Uterus (tissue), 4 donors: ENCODE results near the gene ZNF438. TPM values are rescaled to one million over a fixed set of nuclear protein-coding genes. Genes with fewer than 3 reads are reported as not detected.

Experiments used
- DNase-seq, 2 donors: peaks; one replicate each; pipeline ENCODE4 v3.0.0-alpha.2; 2019 to 2020
- H3K27ac ChIP-seq, 2 donors: fragments of 200-600 bp; sonication (generic); 1 replicate in 1 of 2; 2 replicates in 1 of 2; pipeline ENCODE4 v1.5.1; 2016 to 2018
- H3K27me3 ChIP-seq, 2 donors: fragments of 200-600 bp; sonication (generic); one replicate each; pipeline ENCODE4 v1.5.1; 2018 to 2019; ENCODE audit warnings: control low read depth in 1 of 2
- H3K36me3 ChIP-seq, 2 donors: fragments of 200-600 bp; sonication (generic); one replicate each; pipeline ENCODE4 v1.5.1; 2019; ENCODE audit warnings: control low read depth in 1 of 2
- H3K4me1 ChIP-seq, 2 donors: fragments of 200-600 bp; sonication (generic); one replicate each; pipeline ENCODE4 v1.5.1; 2018 to 2019; ENCODE audit warnings: control low read depth in 1 of 2
- H3K4me3 ChIP-seq, 2 donors: fragments of 200-600 bp; sonication (generic); 1 replicate in 1 of 2; 2 replicates in 1 of 2; pipeline ENCODE4 v1.5.1; 2018 to 2019; ENCODE audit warnings: mild to moderate bottlenecking in 1 of 2
- H3K9me3 ChIP-seq, 2 donors: fragments of 200-600 bp; sonication (generic); one replicate each; pipeline ENCODE4 v1.5.1; 2019; ENCODE audit warnings: control low read depth in 1 of 2
- CTCF ChIP-seq, 4 experiments: fragments of 200-600 bp in 2 of 4; fragments of 450-650 bp in 2 of 4; sonication (generic) in 2 of 4; IDR thresholded peaks; one replicate each; pipeline ENCODE4 v1.5.1; 2016 to 2019; ENCODE audit warnings: antibody characterized with exemption in 4 of 4, mild to moderate bottlenecking in 2 of 4, moderate library complexity in 1 of 4
- POLR2A ChIP-seq, 2 donors: fragments of 450-650 bp; IDR thresholded peaks; one replicate each; pipeline ENCODE4 v1.6.1; 2016; ENCODE audit warnings: antibody characterized with exemption in 2 of 2, mild to moderate bottlenecking in 1 of 2, moderate library complexity in 1 of 2
- intact Hi-C: fragments of 100-400 bp; cut with DNase I; formaldehyde crosslinking; loops from one replicate; pipeline ENCODE4 v1.15.1; 2023; ENCODE audit warnings: low total_unique reads
- total RNA-seq, 4 donors: library from RNA; depleted of rRNA in 3 of 4; stranded (reverse); fragments of >200 nt in 3 of 4; gene quantifications; one replicate each; pipeline versions ENCODE4 v1.1.0 to v1.2.4, GENCODE V29; 2014 to 2023
- donor health status: DM: yes; HTN: yes; CAD: no.

The ZNF438 gene
- total RNA-seq, 4 donors from 2014 or later = 5.8 to 24.6 (median 18.4) TPM

DNA sequence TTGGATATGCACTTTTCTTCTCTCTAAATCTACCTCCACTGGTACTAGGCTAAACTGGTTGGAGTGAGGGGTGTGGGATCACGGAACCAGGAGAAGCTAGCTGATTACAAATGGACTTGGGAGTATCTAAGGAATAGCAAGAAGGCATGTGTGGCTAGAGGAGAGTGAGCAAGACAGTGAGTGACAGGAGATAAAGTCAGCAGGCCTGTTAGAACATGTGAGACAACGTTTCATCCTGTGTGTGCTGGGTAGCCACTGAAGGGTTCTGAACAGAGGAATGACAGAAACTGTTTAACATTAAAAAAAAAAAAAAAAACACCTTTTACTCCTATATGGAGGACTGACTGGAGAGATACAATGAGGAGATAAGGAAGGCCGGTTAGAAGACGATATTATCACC, 51.7 kb downstream of the ZNF438 start:
- intact Hi-C loops = no loop called here
- H3K27me3 ChIP-seq = no peaks in the 10 kb centered on the region
- no peaks in the 10 kb centered on the region for H3K9me3 ChIP-seq
- DNase-seq = no peak
- H3K36me3 ChIP-seq = no peaks in the 10 kb centered on the region
- no peak overlapping the region for H3K4me3 ChIP-seq
- no peaks in the 10 kb centered on the region for H3K4me1 ChIP-seq
- peak overlapping the region; percentile 1 to 62 for H3K27ac ChIP-seq
- TF ChIP-seq POLR2A (IDR thresholded peaks at IDR 0.05) (no peak), CTCF (IDR thresholded peaks at IDR 0.05) (no peak)

GRCh38 chr10:30978843-30979242, 52.8 kb downstream of the ZNF438 start:
- intact Hi-C loops = no loop called here
- no peak for TF ChIP-seq CTCF (IDR thresholded peaks at IDR 0.05)
- no peak for TF ChIP-seq POLR2A (IDR thresholded peaks at IDR 0.05)
- Histone ChIP-seq H3K9me3 (no peaks in the 10 kb centered on the region), H3K27ac (no peak overlapping the region), H3K36me3 (no peaks in the 10 kb centered on the region), H3K4me3 (no peak overlapping the region), H3K4me1 (no peaks in the 10 kb centered on the region), H3K27me3 (no peaks in the 10 kb centered on the region)
- no peak for DNase-seq

- Histone ChIP-seq H3K9me3 (no peaks in the 10 kb centered on the region), H3K27ac (no peak overlapping the region), H3K4me1 (no peaks in the 10 kb centered on the region), H3K4me3 (no peak overlapping the region), H3K27me3 (no peaks in the 10 kb centered on the region), H3K36me3 (no peaks in the 10 kb centered on the region)
- intact Hi-C loops = no loop called here
- DNase-seq = no peak
- TF ChIP-seq CTCF (IDR thresholded peaks at IDR 0.05) (no peak), POLR2A (IDR thresholded peaks at IDR 0.05) (no peak)
Observed at GRCh38 chr10:30977385-30977784, 54.3 kb downstream of the ZNF438 start.

DNA sequence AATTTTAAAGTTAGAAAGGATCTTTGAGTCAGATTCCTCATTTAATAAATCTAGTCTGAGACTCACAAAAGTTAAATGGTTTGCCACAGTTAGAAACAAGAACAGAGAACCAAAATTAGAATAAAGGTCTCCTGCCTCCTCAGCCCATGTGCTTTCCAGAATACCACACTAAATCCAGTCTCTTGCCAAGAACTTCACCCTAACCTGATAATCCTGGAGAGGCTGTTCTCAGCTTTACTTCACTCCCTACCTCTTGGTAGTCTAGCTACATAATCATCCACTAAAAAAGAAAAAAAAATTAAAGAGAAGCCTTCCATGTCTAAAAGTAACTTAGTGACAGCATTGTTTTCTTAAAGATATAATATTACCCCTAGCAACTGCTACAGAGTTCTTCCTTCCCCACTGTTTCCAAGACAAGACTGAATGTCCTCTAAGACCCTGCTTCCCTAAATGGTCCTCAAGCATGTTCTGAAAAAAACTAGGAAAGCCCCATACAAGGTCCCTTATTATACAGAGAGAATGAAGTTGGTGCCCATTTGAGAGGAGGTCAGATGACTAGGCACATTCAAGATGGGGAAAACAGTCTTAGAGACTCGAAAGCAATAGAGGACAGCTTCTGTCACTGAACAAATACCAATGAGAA, 56.8 kb downstream of the ZNF438 start:
- intact Hi-C loops = no loop called here
- DNase-seq = no peak
- Histone ChIP-seq H3K27me3 (no peaks in the 10 kb centered on the region), H3K4me1 (no peaks in the 10 kb centered on the region), H3K27ac (peak overlapping the region; percentile 38 to 42), H3K36me3 (no peaks in the 10 kb centered on the region), H3K4me3 (no peak overlapping the region), H3K9me3 (no peaks in the 10 kb centered on the region)
- TF ChIP-seq POLR2A (IDR thresholded peaks at IDR 0.05) (no peak), CTCF (IDR thresholded peaks at IDR 0.05) (no peak)

- intact Hi-C loops = no loop called here
- Histone ChIP-seq H3K9me3 (no peaks in the 10 kb centered on the region), H3K27ac (peak overlapping the region; percentile 38 to 42), H3K4me3 (no peak overlapping the region), H3K27me3 (no peaks in the 10 kb centered on the region), H3K36me3 (no peaks in the 10 kb centered on the region), H3K4me1 (no peaks in the 10 kb centered on the region)
- DNase-seq = no peak
- TF ChIP-seq CTCF (IDR thresholded peaks at IDR 0.05) = no peak
- no peak for TF ChIP-seq POLR2A (IDR thresholded peaks at IDR 0.05)
Observed at GRCh38 chr10:30974355-30974754, 57.3 kb downstream of the ZNF438 start.
